ENCODE data around the gene FAM174C.
A peak's percentile ranks its signal among the peaks of the same experiment; 100 is the strongest.

FAM174C gene

GRCh38 chr19:1266129-1266915 is 9.0 kb upstream of the FAM174C start (continued):
- TF ChIP-seq TSHZ1 (tag by site-specific recombination; IDR thresholded peaks at IDR 0.05; ENCODE audit: borderline replicate concordance) (no peak), BCL11A (tag by site-specific recombination; IDR thresholded peaks at IDR 0.05; ENCODE audit: low read depth) (peak; percentile 85; the same call in 1 of the 2 replicates), ZNF121 (tag by site-specific recombination; IDR thresholded peaks at IDR 0.05) (no peak), ZNF843 (tag by site-specific recombination; IDR thresholded peaks at IDR 0.05) (0 out of 2 replicates have a peak, but pooled peaks have one; percentile 2), ZNF433 (tag by site-specific recombination; IDR thresholded peaks at IDR 0.05; ENCODE audit: low read depth) (no peak), ZNF23 (tag by site-specific recombination; IDR thresholded peaks at IDR 0.05; ENCODE audit: borderline replicate concordance) (no peak), ZNF398 (tag by site-specific recombination; IDR thresholded peaks at IDR 0.05) (peak; percentile 72), ZBTB10 (tag by site-specific recombination; IDR thresholded peaks at IDR 0.05) (peak; percentile 87), ZNF629 (tag by site-specific recombination; IDR thresholded peaks at IDR 0.05) (peak; percentile 31), ZNF350 (tag by site-specific recombination; IDR thresholded peaks at IDR 0.05) (no peak), ZBTB26 (tag by site-specific recombination; optimal IDR thresholded peaks at IDR 0.05) (peak; percentile 82), MEIS1 (CRISPR knock-in tag; IDR thresholded peaks at IDR 0.05; ENCODE audit: borderline replicate concordance) (no peak), ZIC2 (tag by site-specific recombination; IDR thresholded peaks at IDR 0.05) (peak; percentile 72), ZNF596 (tag by site-specific recombination; IDR thresholded peaks at IDR 0.05) (no peak), ATF2 (tag by site-specific recombination; IDR thresholded peaks at IDR 0.05; ENCODE audit: low read depth) (no peak), ZNF664 (tag by site-specific recombination; IDR thresholded peaks at IDR 0.05) (no peak), ZNF2 (tag by site-specific recombination; IDR thresholded peaks at IDR 0.05) (no peak; the same call in 1 of the 2 replicates), ZNF18 (tag by site-specific recombination; IDR thresholded peaks at IDR 0.05) (no peak), ZNF114 (tag by site-specific recombination; IDR thresholded peaks at IDR 0.05) (no peak), ZFP69B (tag by site-specific recombination; IDR thresholded peaks at IDR 0.05) (peak; percentile 55; the same call in 1 of the 2 replicates), GLI2 (tag by site-specific recombination; IDR thresholded peaks at IDR 0.05; ENCODE audit: borderline replicate concordance, low read depth) (no peak), ZNF600 (tag by site-specific recombination; IDR thresholded peaks at IDR 0.05) (peak; percentile 36; the same call in 1 of the 2 replicates), ZNF521 (tag by site-specific recombination; IDR thresholded peaks at IDR 0.05) (no peak), WT1 (tag by site-specific recombination; IDR thresholded peaks at IDR 0.05) (peak; percentile 77; the same call in 1 of the 2 replicates), ZNF133 (tag by site-specific recombination; IDR thresholded peaks at IDR 0.05) (no peak), ZEB2 (tag by site-specific recombination; IDR thresholded peaks at IDR 0.05) (peak; percentile 74)
